NCI-H446 treated with DMSO at 0.1 percent for 48 hours (cell line): ENCODE results near the gene COX7A2.

ENCODE experiments used
- DNase-seq: peaks from one replicate; lab custom pipeline; 2025; lab: John Stamatoyannopoulos, UW

COX7A2 gene

DNA sequence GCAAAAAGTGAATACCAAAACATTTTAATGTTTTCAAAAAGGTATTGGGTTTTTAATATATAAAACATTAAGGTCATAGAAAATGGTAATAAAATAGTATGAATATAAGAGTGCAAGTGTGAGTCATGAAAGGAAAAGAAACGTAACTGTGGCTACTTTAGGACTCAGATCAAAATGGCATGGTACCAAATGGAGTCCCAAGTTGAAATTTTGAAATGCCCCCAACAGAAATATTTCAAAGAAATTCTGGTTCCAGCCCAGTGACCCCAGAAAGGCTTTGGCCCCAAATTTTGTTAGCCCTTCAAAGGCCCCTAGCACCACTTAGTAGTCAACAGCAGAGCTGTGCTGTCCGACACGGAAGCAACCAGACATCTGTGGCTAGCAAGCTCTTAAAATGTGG lies 43.7 kb downstream of the COX7A2 start:
- no peak for DNase-seq

DNA sequence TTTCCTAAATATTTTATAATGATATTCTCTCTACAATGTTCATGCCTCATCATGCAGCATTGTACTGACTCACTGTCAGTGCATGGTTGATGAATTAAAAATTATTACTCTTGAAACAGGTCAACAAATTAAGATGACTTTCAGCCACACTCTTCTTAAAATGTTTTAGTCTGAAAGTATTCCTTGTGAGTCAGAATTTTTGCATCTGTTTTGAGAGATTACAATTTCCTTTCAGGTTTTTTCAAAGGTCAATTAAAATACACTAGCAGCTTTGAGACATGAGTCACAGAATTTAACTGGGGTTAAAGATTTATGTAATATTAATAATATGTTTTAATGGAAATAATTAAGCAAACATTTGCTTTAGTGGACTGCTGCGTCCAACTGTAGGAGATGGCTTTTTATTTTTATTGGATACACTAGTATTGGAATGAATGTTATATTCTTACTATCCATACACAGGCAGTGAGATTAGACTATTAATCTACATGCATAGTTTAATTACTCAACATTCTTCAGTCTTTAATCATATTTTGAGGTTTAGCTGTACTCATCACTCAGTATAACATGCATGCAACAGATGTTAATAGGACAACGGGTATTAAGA lies 47.4 kb downstream of the COX7A2 start:
- DNase-seq: no peak

- no peak for DNase-seq
Measured at GRCh38 chr6:75188221-75188925, 55.2 kb downstream of the COX7A2 start.
